Epidermal melanocyte (primary cell): Measurements from ENCODE around the gene ZFYVE21.

Source experiments
- DNase-seq: peaks from one replicate; pipeline ENCODE4 v3.0.0; 2011; ENCODE audit warnings: low spot score; ENCODE audit not compliant: insufficient read length

Gene ZFYVE21

DNA sequence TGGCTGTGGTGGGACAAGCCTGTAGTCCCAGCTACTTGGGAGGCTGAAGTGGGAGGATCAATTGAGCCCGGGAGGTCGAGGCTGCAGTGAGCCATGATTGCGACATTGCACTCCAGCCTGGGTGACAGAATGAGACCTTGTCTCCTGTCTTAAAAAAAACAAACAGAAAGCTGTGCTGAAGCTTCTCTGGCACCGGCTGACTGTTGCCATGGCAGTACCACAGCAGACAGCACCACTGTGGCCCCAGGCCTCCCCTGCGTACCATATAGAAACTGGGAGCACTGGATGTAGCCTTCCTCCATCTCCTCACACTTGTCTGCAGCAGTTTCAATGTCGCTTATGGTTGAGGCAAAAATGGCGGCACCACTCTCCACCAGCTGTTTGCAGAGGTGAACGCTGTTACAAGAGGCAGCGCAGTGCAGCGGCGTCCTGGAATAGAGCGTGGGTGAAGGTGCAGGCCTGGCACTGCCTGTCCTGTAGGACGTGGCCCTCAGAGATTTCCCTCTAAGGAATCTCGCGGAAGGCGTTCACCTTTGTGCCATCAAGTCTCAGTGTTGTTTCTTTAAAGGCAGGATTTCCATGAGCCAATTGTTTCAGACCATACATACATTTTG is 21.9 kb downstream of the ZFYVE21 start:
- DNase-seq = no peak

DNA sequence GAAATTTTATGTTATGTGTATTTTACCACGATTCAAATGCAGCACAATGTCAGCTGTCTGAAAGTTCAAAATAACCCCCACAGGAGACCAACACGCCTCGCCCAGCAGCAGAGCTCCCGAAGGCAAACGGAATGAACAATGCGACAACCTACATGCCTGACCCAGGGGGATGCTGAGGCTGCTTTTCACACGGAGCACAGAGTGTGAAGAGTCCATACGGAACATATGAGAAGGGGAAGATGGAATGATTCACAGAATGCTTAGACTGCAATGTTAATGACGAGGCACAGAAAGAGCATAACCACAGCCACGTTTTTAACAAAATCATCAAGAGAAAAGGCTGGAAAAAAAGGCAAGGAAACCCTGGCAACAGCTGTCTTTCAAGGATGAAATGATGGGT is 22.6 kb downstream of the ZFYVE21 start:
- no peak for DNase-seq

DNA sequence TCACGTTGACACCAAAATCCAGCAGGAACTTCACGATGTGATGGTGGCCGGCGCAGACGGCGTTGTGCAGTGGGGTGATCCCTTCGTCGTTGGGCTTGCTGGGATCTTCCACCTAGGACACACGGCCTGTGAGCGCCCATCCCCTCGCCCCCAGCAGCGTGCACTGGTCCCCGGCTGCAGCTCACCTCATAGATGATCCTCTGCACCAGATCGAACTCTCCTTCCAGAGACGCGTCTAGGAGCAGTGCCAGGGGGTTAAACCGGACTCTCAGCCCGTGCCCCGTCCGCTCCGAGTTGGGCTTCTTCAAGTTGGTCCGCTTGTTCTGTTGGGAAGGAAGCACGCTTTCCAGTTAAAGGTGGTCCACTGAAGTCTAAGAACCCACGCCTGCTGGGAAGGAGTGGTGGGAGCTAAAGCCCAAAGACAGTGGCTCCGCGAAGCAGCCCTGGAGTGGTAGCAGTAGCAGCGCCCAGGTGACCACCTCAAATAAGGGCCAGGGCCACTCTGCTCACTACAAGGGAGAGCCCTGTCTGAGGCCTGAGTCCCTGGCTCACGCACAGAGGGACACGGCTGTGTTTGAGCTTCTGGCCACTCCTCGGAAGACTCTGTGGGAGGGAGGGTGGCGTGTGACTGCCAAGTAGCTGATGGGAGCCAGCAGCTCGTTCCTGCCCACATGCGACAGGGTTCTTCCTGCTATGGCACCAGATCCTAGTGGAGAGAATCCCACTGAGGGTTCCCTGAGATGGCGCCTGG is 23.3 kb downstream of the ZFYVE21 start:
- no peak for DNase-seq

DNA sequence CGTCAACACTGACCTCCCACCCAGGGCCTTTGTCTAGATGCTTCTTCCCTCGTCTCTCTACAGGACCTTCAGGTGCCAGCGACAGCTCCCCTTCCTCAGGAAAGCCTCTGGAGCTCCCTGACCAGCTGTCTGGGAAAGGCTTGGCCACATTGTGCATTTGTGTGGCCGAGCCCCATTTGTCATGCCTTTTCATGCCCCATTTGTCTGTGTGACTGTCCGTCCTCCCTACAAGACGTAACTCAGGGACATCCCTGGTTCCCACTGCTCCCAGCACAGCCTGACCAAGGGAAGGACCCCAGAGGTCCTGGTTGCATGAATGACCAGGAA is 23.8 kb downstream of the ZFYVE21 start:
- no peak for DNase-seq

DNA sequence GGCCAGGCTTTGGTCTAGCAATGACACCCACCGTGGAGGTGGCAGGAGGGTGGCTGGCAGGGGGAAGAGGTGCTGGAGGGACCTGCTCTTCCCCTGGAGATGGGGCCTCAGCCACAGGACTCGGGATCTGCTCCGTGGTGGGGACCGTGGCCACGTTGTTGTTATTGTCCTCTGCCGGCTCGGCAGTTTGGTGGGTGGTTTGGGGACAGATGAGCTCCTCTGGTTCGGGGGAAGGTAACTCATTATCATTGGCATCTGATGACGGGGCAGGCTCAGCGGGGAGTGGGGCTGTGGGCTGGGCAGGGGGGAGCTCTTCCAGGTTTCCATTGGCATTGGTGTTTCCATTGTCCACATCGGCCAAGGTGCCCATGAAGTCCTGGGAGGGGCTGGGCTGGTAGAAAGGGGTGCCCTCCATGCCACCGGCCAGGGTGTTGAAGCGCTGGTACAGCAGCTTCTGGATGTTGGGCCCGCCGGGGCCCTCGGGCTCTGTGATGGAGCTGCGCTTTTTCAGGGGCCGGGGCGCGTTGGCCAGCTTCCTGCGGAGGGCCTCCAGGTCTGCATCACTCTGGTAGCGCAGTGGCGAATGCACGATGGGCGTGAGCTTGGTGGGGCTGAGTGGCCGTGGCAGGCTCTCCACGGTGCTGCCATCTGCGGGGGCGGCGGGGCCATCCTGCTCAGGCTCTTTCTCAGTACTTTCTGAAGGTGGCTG is 24.3 kb downstream of the ZFYVE21 start:
- no peak for DNase-seq

DNA sequence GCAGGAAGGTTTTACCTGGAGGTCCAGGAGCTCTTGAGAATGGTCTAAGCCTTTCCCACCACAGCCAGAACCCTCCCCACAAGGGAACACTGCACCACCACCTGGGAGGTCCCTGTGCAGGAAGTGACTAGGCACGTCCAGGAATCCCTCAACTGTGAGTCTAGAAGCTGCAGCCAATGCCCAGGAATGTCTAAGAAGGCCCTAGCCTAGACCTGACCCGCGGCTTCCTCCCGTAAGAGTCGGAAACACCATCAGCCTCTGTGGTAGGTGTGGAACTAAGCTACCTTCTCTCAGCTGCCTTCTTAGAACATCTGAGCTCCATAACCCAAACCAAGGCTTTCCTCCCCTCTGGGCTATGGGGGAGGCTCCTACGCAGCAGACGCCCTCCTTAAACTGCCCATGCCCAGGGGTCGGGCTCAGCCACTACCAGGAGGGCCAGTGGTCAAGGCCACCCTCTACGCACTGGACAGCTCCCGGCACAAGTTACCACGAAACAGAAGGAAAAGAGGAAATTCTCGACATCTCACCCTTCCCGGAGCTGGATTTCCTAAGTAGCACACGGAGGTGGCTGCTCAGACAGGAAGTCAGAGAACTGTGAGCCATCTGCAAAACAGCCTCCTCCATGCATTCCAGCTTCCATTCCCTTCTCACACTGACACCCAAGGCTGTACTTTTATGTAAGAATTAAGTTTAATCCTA is 25.5 kb downstream of the ZFYVE21 start:
- no peak for DNase-seq

DNA sequence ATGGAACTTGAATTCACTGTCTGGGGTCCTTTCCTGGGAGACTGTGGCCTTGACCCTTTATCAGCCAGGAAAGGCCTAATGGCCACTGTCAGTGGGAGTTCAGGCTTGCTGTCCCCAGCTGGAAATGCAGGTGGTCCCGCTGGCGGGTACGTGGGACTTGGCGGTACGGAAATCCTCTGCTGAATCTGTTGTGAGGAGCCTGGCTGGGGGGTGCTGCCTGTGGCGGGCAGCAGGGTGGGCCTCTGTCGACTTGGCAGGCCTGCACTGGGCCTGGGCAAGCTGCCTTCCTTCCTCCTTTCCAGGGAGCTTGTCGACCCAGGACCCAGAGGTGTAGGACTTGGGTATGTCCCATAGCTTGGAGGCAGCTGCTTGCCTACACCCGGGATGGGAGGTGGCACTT is 26.3 kb downstream of the ZFYVE21 start:
- no peak for DNase-seq

DNA sequence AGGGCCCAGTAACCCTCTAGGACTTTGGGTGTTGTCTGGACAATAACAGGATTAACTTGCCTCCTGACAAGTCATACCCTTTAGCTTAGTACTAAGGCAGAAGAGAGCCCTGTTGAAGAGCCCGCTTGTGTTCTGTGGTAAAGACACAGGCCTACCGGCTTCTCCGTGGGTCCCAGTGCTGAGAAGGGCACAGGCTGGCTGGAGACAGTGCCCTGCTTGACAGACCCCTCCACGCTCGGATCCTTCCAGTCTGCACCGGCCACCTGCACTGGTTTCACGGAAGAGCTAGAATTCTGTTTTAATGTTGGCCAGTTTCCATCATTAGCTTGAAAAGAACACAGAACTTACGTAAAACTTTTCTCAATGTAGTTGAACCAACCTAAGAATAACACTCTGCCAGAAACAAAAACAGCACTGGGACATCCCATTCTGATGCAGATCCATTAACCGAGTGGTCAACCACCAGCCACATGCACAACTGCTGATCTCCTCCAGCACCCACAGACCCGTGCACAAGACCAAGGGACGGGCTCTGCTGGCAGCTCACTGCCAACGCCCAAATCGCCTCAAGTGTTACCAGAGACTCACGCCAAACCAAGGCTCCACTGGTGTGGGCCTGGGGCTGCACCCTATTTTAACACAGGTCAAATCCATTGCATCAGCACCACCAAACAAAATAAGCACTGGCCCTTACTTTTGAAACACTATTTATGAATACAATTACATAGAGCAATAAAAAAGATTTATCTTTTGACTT is 27.1 kb downstream of the ZFYVE21 start:
- no peak for DNase-seq

DNA sequence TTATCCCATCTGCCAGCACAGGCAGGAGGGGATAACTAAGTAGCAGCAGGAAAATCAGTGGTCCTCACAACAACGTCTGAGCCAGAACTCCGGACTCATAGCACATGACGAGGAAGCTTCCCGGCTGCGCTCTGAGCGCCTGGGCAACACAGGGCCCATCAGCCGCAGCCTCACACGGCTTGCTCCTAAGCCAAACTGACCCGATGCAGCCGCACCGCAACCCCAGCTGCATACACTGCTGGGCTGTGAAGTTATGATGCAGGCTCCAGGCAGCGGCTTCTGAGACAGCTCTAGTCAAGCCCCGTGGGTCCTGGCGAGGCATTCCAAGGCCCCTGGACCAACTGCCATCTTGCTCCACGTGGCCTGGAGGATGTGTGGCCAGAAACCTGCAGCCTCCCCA is 28.1 kb downstream of the ZFYVE21 start:
- DNase-seq = no peak

DNA sequence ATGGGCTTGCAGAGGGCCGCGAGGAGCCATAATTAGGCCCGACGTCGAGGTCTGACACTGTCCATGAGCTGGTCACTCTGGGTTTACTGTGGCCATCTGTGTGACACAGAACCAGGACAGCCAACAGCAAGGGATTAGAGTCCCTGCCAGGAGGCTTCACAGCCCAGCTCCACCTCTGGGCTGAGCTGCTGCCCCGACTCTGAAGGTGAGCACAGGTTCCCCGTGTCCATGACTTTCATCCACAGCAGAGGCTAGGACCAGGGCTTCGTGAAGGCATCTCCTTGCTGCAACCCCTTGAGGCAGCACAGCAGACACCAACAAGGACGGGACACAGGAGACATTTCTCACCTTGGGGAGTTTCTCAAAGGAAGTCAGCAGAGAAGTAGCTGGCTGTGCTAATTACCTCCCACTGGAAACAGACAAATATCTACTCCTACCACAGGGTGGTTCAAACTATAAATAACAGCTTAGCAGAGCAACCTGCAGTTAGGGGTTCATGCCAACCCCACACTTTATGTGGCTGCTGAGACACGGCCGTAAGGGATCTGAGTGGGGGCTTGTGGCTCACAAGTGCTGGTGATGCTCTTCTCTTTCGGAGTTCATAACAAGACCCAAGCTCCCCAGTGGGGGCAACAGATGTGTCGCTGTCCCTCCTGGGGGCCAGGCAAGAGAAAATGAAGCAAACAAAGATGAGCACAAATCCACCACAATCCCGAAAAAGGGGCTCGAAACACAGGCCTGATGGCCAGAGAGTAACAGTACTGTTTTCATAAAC is 29.2 kb downstream of the ZFYVE21 start:
- no peak for DNase-seq

DNA sequence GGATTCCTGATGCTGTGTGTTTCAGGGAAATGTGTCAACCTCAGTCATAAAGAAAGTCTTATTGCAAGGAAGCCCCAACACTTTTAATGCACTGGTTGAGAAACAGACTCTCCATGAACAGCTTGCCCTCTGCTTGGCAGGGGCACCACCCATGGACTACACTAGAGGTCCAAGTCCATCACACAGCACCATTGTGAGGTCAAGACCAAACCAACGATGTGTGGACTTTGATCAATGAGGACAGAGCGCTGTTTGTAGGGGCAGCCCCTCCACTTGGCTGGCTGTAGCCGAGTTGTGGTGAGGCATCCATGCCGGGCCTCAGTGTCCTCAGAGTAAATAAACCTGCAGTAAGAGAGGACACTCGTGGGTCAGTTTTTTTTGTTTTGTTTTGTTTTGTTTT is 29.8 kb downstream of the ZFYVE21 start:
- no peak for DNase-seq

DNA sequence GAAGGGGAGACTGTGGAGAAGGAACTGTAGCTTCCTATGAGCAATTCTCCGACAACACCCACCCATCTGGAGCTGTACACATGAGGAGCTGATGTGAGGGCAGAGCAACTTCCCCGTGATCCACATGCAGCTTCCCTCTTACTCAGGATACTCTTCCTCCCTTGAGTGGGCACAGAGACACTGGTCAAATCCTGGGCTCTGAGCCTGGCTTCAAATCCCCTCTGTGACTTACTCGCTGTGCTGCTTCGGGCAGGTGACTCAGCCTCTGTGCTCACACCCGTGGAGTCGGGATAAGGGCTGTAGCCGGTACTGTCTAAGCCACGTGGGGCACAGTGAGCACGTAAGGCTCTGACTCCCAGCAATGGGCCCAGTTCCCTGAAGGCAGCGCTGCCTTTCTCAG is 31.1 kb downstream of the ZFYVE21 start:
- no peak for DNase-seq

DNA sequence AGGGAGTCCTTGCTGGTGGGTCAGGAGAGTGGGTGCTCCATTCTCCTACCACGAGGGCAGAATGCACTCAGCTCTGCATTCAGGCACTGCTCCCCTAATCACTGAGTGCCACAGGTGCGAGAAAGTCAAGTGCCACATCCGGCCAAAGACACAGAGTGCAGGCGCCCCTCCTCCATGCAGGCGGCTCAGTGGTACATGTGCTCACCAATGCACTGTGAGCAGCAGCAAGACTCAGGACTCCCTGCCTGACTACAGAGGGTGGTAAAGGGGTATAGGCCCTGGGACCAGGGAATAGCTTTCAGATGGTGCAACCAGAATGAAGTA is 32.9 kb downstream of the ZFYVE21 start:
- no peak for DNase-seq

DNA sequence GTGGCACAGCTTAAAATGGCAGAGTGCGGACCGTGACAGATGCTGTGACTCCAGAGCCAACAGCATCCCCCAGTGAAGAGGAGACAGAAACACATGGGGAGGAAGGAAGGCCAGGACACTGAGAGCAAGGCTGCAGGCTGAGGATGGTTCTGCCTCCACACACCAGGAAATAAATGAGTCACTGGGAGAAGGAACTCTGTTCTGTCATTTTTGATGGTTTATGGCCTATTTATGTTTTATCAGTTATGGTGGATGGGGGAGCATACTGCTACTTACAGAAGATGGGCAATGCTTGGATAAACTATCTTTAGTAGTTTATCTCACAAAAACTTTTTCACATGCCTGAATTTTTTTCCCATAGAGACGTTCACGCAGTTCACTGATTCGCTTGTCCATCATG is 33.8 kb downstream of the ZFYVE21 start:
- DNase-seq = no peak

DNA sequence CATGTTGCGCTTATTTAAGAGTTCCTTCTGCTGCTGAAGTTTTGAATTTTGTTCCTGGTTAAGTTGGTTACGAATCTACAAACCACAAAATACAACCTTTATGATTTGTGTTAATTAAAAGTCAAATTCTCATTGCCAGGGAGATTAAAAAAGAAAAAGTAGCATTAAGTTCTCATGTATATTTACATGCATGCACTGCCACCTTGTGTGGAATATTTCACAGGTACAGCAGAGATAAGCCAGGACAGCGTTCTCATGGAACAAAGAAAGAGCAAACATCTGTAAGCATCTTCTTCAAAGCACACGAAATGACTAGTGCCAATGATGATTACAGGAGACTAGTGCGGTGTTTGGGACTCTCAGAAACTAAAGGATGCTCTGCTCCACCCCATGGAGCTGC is 34.2 kb downstream of the ZFYVE21 start:
- no peak for DNase-seq

DNA sequence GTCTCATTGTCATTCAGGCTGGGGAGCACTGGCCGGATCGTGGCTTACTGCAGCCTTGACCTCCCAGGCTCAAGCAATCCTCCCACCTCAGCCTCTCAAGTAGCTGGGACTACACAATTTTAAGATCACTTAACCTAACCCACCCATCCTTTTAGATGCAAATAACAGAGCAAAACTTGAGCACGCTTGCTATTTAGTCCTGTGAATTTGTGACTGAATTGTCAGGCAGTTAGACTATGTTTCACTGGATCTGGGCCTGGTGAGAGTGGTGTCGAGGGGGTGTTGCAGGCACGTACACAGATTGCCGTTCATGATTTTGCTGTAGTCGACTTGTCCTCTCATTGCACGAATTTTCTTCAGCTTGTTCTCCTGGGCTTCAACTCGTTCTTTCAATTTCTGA is 38.2 kb downstream of the ZFYVE21 start:
- no peak for DNase-seq

DNA sequence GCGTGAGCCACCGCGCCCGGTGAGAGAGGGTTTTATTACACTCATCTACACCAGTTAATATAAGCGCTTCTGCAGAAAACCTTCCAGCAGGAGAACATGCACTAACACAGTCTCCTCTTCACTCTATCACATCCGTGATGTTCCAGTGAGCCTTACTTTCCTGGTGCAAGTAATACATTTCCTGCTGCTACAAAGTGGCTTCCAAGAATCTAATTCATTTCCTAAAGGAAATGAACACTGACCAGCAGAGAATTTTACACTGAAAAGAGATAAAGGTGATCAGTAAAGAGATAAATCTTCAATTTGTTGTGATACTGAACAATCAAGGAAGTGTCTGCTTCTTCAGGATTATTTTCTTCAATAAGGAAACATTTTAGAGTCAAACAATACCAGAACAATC is 39.5 kb downstream of the ZFYVE21 start:
- DNase-seq = no peak

DNA sequence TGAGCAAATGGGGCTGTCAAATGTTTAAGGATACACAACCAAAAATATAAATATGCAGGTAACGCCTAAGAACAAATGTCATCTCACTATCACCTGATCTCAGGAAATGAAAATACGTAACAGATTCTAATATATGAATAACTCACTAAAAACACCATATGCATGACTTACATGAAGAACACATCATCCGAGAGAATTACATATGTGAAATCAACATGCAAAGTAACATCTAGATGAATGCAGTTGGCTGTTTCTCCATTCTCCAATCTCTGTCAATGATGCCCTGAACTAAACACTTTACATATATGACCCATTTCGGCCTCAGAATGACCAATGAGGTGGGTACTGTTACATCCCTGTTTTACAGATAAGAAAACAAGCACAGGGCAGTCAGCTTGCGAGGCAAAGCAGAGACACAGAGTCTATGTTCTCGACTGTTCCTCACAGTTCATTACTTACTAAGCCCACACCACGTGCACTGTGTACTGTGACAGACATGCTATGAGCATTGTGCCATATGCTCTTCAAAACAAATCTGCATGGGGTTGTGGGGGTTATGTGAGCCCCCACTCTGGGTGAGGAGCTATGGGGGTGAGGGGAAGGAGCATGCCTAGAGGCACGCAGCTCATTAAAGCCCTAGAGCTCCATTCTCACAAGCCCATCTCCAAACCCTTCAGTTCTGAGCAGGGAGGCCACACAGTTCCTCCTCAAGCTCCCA is 42.6 kb downstream of the ZFYVE21 start:
- DNase-seq = no peak

DNA sequence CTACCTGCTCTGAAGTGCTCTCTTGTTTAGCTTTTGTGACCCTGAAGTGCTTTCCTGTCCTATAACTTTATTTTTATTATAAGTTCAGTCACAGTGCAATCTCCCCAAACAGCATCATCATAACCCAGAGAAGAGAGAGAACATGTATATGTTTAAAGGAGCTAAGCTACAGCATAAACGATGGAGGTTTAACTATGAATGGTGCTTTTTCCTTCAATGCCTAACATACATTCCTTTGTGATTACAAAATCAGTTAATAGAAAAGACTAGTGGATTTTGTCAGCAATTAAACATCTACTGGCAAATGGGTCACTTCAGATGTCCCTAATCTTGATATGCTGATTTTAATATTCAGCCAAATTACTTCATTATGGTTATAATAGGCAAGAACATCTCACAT is 46.4 kb downstream of the ZFYVE21 start:
- no peak for DNase-seq

DNA sequence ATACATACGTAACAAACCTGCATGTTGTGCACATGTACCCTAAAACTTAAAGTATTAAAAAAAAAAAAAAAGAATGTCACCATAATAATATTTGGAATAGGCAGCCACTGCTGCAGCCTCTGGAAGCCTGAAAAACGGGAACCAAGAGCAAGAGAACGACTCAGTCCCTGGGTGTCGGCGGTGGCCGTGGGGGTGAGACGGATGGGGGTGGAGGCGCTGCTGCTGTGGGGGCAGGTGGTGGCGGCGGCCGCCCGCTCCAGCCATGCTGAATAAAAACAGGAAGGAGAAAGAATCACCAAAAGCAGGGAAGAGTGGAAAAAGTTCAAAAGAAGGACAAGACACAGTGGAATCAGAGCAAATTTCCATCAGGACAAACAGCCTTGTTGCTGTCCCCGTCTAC is 46.9 kb downstream of the ZFYVE21 start:
- DNase-seq = no peak
